ENCODE results near the gene PRPF19. TPM values are rescaled to one million over a fixed set of nuclear protein-coding genes. Genes with fewer than 3 reads are reported as not detected.
A peak's percentile ranks its signal among the peaks of the same experiment; 100 is the strongest.

Gene PRPF19
- total and polyA plus RNA-seq, 2 of the 13 experiments (the other 11 are each of a cell fraction or from before 2014, with no cell fraction given): 27.4 to 91.1 TPM

- TF ChIP-seq NCOA2 (CRISPR knock-in tag; IDR thresholded peaks at IDR 0.05): no peak
- no peak for TF ChIP-seq MATR3 (CRISPR knock-in tag; IDR thresholded peaks at IDR 0.05)
- TF ChIP-seq ZBED4 (CRISPR knock-in tag; IDR thresholded peaks at IDR 0.05; ENCODE audit: borderline replicate concordance): no peak
- 0 out of 2 replicates have a peak, but pooled peaks have one; percentile 53 for TF ChIP-seq BRD4 (CRISPR knock-in tag; IDR thresholded peaks at IDR 0.05)
- no peak for TF ChIP-seq JUN (CRISPR knock-in tag; IDR thresholded peaks at IDR 0.05)
- no peak for TF ChIP-seq BRF2 (CRISPR knock-in tag; IDR thresholded peaks at IDR 0.05)
- TF ChIP-seq ZNF777 (CRISPR knock-in tag; IDR thresholded peaks at IDR 0.05): no peak
- TF ChIP-seq CREBL2 (CRISPR knock-in tag; IDR thresholded peaks at IDR 0.05; ENCODE audit: borderline replicate concordance): peak; percentile 69
- TF ChIP-seq NR1H2 (CRISPR knock-in tag; IDR thresholded peaks at IDR 0.05; ENCODE audit: borderline replicate concordance, low read depth): no peak
- TF ChIP-seq ZNF576 (CRISPR knock-in tag; IDR thresholded peaks at IDR 0.05): no peak
- no peak for TF ChIP-seq SIX4 (CRISPR knock-in tag; IDR thresholded peaks at IDR 0.05)
- no peak for TF ChIP-seq CTCF (CRISPR knock-in tag; IDR thresholded peaks at IDR 0.05)
- no peak for TF ChIP-seq KDM2A (CRISPR knock-in tag; IDR thresholded peaks at IDR 0.05; ENCODE audit: borderline replicate concordance, low read depth)
- TF ChIP-seq RELA (CRISPR knock-in tag; IDR thresholded peaks at IDR 0.05): no peak
- 0 out of 2 replicates have a peak, but pooled peaks have one; percentile 52 for TF ChIP-seq ZNF431 (CRISPR knock-in tag; IDR thresholded peaks at IDR 0.05; ENCODE audit: borderline replicate concordance, low read depth)
- TF ChIP-seq MXD1 (CRISPR knock-in tag; IDR thresholded peaks at IDR 0.05): peak; percentile 44; the same call in 1 of the 2 replicates
- no peak; the same call in 1 of the 2 replicates for TF ChIP-seq SPEN (CRISPR knock-in tag; IDR thresholded peaks at IDR 0.05; ENCODE audit: low read depth)
- TF ChIP-seq DPF2 (CRISPR knock-in tag; IDR thresholded peaks at IDR 0.05; ENCODE audit: borderline replicate concordance, low read depth): no peak
- no peak for TF ChIP-seq SMAD1 (CRISPR knock-in tag; IDR thresholded peaks at IDR 0.05; ENCODE audit: borderline replicate concordance, low read depth)
- TF ChIP-seq IRF2 (CRISPR knock-in tag; IDR thresholded peaks at IDR 0.05): peak; percentile 55; the same call in 1 of the 2 replicates
- TF ChIP-seq ZBTB21 (CRISPR knock-in tag; IDR thresholded peaks at IDR 0.05): no peak
- no peak for TF ChIP-seq ZNF761 (CRISPR knock-in tag; conservative IDR thresholded peaks at IDR 0.05)
Measured at GRCh38 chr11:60913793-60914632, 7.6 kb upstream of the PRPF19 start, which contains the start of gene TMEM109 (continued).

Data from HepG2 (cell line).